Duodenal mucosa (tissue), 2 donors: ENCODE results near the gene HOXB8.

Source experiments
- H3K27ac ChIP-seq: one replicate; pipeline ENCODE4 v1.7.0; 2013; ENCODE audit warnings: low read depth, low read length
- H3K27me3 ChIP-seq, 2 donors: one replicate each; pipeline ENCODE4 v1.7.0; 2013; ENCODE audit warnings: low read length in 2 of 2, control low read depth in 1 of 2; ENCODE audit not compliant: insufficient read depth in 2 of 2, control insufficient read depth in 1 of 2
- H3K36me3 ChIP-seq, 2 donors: one replicate each; pipeline ENCODE4 v1.7.0; 2013; ENCODE audit warnings: low read length in 2 of 2, control low read depth in 1 of 2; ENCODE audit not compliant: insufficient read depth in 2 of 2, control insufficient read depth in 1 of 2
- H3K4me1 ChIP-seq, 2 donors: one replicate each; pipeline ENCODE4 v1.7.0; 2013; ENCODE audit warnings: low read length in 2 of 2, control low read depth in 1 of 2; ENCODE audit not compliant: insufficient read depth in 2 of 2, control insufficient read depth in 1 of 2
- H3K4me3 ChIP-seq, 2 donors: one replicate each; pipeline ENCODE4 v1.7.0; 2013; ENCODE audit warnings: low read length in 2 of 2, low read depth in 1 of 2
- H3K9ac ChIP-seq, 2 donors: one replicate each; pipeline ENCODE4 v1.7.0; 2013; ENCODE audit warnings: low read length in 2 of 2, low read depth in 1 of 2
- H3K9me3 ChIP-seq, 2 donors: one replicate each; pipeline ENCODE4 v1.7.0; 2013; ENCODE audit warnings: low read length in 2 of 2, control low read depth in 1 of 2; ENCODE audit not compliant: control insufficient read depth in 1 of 2

HOXB8 gene

DNA sequence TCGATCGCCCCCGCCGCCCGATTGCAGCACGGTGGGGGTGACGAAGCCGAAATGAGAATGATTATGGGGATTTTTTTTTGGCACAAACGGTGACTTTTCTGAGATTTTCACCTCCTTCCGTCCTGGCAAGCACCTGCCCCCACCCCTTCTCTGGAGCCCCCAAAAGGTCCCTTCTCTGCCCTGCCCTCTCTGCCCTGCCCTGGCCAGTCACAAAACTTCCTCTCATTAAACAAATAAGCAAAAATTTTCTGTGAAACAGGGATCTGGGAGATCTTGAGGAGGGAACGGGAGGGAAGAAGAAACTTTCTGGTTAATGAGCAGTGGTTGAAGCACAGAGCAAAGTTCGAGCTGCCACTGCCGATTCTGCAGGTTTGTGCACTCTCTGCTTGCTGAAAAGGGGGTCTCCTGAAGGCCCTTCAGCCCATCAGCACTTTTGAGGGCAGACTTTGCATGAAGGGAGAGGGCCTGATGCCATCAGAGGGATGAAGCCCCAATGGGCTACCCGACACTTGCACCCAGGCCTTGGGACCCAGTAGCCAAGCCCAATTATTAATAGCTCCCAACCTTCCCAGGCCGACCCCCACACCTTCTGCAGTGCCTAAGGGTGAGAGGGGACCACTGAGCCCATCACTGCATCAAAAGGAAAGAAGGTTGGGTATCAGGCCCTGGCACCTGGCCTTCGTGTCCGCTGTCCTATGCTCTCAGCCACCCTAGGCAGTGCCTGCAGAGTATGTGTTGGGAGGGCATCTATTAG is 1.0 kb upstream of the HOXB8 start:
- Histone ChIP-seq H3K27ac (no peak overlapping the region), H3K36me3 (no peaks in the 10 kb centered on the region), H3K9me3 (no peaks in the 10 kb centered on the region), H3K4me1 (peaks cover 6 to 18% of the 10 kb centered on the region in 2 donors), H3K27me3 (peaks cover 80 to 96% of the 10 kb centered on the region in 2 donors), H3K4me3 (no peak overlapping the region), H3K9ac (no peak overlapping the region)

DNA sequence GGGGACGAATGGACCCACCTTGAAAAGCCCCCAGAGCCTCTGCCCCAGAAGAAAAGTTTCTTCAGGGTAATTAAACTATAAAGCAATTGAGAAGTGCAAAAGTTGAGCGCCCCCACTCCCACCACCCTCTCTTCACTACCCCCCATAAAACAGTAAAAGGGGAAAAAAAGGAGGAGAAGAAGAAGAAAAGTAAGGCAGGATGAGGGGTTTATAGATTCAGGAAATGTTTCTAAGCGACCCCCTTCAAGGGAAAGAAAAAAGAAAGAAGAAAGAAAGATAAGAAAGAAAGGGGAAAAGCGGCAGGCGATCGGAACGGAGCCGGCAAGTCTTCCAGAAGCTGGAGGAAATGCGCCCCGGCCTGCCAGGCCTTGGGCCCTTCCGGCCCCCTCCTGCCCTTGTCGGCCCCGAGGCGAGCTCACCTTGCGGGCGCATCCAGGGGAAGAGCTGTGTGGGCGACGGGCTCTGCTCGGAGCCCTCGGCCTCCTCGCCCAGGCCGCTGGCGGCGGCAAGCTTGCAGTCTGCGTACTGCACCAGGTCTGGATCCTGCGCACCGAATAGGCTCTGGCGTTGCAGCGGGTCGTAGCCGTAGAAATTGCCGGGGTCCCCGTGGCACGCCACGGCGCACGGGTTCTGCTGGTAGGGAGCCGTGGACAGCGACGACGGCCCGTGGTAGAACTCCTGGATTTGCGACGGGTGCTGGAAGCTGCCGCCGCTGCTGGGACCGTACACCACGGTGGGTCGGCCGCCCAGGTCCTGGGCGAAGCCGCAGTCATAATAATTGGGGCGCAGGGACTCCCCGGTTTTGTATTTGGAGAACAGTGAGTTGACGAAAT is 1.0 kb downstream of the HOXB8 start:
- Histone ChIP-seq H3K4me1 (peaks cover 5 to 21% of the 10 kb centered on the region in 2 donors), H3K9me3 (no peaks in the 10 kb centered on the region), H3K27me3 (peaks cover 79 to 94% of the 10 kb centered on the region in 2 donors), H3K4me3 (no peak overlapping the region), H3K9ac (no peak overlapping the region), H3K27ac (no peak overlapping the region), H3K36me3 (no peaks in the 10 kb centered on the region)

DNA sequence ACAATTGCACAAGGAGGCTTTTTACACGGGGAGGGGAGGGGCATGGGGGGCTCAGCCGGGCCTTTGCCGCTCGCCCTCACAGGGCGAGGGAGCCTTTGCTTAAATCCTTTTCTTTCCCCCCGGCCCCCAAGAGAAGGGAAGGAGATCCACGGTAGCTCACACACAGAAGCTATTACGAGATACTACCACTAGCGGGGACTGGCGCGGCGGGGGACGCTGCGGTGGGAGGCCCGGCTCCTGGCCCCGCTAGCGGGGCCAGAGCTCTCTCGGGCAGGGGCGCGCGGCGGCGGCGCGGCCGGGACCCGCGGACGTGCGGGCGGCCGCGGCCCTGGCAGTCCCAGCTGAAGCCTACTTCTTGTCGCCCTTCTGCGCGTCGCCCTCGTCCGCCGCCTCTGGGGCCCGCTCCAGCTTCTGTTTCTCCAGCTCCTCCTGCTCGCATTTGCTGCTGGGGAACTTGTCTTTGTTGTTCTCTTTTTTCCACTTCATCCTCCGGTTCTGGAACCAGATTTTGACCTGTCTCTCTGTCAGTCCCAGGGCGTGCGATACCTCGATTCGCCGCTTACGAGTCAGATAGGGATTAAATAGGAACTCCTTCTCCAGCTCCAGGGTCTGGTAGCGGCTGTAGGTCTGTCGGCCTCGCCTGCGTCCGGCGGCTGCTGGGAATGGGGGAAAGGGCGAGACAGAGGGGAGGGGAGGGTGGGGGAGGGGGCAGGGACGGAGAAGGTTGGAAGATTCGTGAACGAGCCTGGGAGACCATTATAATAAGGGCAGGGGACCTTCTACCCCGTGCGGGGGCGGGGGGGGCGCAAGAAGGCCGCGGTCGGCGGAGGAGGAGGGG is 2.0 kb downstream of the HOXB8 start:
- no peak overlapping the region for H3K9ac ChIP-seq
- no peak overlapping the region for H3K27ac ChIP-seq

GRCh38 chr17:48612456-48612853 is 2.6 kb downstream of the HOXB8 start:
- Histone ChIP-seq H3K4me3 (peak overlapping the region in 1 of 2 donors; percentile 73), H3K9me3 (no peaks in the 10 kb centered on the region), H3K27me3 (peaks cover 75 to 90% of the 10 kb centered on the region in 2 donors), H3K4me1 (peaks cover 0 to 21% of the 10 kb centered on the region in 2 donors), H3K27ac (no peak overlapping the region), H3K36me3 (no peaks in the 10 kb centered on the region), H3K9ac (no peak overlapping the region)

More for the DNA sequence above, 2.0 kb downstream of the HOXB8 start:
- Histone ChIP-seq H3K9me3 (no peaks in the 10 kb centered on the region), H3K4me3 (peak overlapping the region in 1 of 2 donors; percentile 73), H3K36me3 (no peaks in the 10 kb centered on the region), H3K27me3 (peaks cover 77 to 92% of the 10 kb centered on the region in 2 donors), H3K4me1 (peaks cover 0 to 21% of the 10 kb centered on the region in 2 donors)

DNA sequence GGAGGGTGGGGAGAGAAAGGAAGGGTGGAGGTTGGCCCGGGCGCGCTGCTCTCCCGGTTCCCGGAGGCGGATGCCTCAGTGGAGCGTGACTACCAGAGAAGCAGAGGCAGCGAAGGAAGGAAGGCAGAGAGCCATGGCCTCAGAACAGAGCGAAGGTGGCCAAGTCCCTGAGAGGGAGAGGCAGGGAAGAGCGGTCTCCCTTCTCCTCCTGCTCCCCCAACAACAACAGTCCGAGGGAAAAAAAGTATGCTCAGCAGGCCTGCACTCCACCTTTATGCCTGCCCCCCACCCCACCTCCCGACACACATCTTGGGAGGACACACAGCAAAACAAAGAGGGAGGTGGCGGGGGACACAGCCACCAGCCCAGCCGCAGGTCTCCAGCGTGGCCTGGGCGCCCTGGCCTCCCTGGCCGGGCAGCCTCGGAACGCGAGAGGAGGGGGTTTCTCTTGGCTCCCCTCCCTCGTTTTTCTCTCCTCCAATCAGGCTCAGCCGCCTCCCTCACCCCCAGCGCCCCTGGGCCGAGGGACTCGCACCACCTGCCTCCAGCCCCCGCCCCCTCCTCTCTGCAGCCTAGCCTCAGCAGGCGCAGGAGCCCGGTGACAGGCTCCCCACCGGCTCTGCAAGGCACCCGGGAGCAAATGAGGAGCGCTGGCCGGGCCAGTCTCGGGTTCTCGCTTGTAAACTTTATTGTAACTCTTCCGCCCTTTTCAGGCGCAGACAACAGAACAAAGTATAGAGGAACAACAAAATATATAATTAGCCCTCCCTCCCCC is 3.2 kb downstream of the HOXB8 start:
- Histone ChIP-seq H3K36me3 (no peaks in the 10 kb centered on the region), H3K9me3 (no peaks in the 10 kb centered on the region), H3K4me3 (peak overlapping the region in 1 of 2 donors; percentile 73), H3K27ac (no peak overlapping the region), H3K4me1 (peaks cover 0 to 21% of the 10 kb centered on the region in 2 donors), H3K27me3 (peaks cover 73 to 90% of the 10 kb centered on the region in 2 donors), H3K9ac (no peak overlapping the region)

DNA sequence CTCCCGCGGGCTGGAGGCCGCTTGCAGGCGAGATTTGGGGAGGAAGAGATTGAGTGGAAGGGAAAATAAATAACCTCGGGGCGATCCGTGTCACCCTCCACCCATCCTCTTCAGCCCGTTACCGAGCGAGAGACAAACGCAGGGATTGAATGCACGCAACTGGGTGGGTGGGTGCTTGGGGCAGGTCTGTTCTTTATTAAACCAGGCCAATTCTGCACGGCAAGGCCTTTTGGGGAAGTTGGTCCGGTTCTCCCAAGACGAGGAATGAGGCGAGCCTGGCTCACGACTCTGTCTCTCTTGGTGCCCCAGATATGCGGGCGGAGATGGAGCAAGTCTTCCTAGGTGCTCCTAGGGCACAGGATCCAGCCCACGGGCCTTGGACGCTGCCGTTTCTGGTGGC is 3.9 kb downstream of the HOXB8 start:
- Histone ChIP-seq H3K4me3 (peak overlapping the region; percentile 68 to 73), H3K4me1 (peaks cover 0 to 21% of the 10 kb centered on the region in 2 donors), H3K9me3 (no peaks in the 10 kb centered on the region), H3K27ac (peak overlapping the region; percentile 56), H3K27me3 (peaks cover 73 to 90% of the 10 kb centered on the region in 2 donors), H3K9ac (peak overlapping the region; percentile 12 to 31), H3K36me3 (no peaks in the 10 kb centered on the region)

DNA sequence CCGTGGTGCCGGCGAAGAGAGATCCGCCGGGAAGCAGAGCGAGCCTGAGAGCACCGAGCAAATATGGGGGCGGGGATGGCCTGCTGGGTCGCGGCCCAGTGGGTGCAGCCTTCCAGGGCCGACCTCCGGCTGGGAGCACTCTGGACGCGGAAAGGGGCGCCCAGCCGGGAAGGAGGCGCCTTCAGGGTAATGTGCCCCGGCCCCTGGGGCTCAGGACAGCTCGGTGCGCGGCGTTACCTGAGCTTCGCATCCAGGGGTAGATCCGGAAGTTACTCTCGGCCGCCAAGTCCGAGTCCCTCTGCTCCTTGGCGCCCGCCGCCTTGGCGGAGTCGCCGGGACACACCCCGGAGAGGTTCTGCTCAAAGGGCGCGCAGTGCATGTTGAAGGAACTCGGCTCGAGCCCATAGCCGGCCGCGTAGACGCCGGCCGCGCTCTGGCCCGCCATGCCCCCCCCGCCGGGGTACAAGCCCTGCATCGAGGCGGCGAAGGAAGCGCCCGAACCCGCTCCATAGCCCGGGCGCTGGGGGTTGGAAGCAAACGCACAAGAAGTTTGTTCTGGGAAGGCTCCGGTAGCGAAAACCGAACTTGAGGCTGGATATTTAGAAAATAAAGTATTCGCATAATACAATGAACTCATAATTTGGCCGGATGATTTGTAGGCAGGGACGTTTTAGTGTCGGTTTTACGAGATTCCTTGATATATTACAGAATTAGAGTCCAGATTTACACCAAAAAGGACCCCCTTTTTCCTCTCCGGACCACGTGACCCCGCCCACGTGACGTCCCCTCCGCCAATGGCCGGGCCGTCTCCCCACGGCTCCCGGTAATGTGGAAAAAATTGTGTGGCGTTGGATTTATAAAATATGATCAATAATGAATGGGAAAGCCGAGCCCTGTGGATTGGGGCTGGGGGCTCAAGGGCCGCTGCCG is 4.5 kb downstream of the HOXB8 start, which contains the start of gene HOXB7:
HOXB7 (minus strand) TSS at position 736 of the 930 bp plus-strand sequence; CDS start at position 637, 99 bp downstream.
- Histone ChIP-seq H3K27me3 (peaks cover 71 to 90% of the 10 kb centered on the region in 2 donors), H3K27ac (peak within 1 kb of the TSS; percentile 60), H3K9ac (peak within 1 kb of the TSS; percentile 12 to 37)

DNA sequence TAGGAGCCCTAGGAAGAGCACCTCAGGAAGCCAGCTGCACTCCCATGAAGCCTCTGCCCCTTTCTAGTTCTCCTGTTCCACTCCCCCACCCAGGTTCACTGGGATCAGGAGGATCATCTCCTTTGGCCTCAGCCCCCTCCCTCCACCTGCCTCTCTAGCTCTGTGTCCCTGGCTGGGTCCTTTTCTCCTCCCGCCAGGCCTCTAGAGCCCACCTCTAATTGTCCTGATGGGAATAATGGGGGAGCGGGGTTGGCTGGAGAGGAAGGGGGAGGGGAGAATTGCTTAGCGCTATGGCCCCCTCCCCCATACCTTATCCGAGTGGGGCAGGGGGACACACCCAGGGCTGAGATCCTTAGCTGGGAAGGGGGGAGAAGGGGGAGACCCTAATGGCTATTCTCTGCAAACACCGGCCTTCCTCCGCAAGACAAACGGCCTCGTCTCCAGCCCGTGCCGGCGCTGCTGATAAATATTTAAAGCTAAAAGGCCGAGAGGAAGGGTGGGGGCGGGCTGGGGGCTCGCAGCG is 5.3 kb downstream of the HOXB8 start:
- H3K4me1 ChIP-seq, result peaks cover 0 to 21% of the 10 kb centered on the region in 2 donors
- H3K9me3 ChIP-seq, result no peaks in the 10 kb centered on the region
- no peak overlapping the region for H3K27ac ChIP-seq
- H3K36me3 ChIP-seq, result no peaks in the 10 kb centered on the region
- peak overlapping the region; percentile 68 to 73 for H3K4me3 ChIP-seq
- H3K9ac ChIP-seq, result no peak overlapping the region
- H3K27me3 ChIP-seq, result peaks cover 72 to 90% of the 10 kb centered on the region in 2 donors

More for the DNA sequence above, 4.5 kb downstream of the HOXB8 start, which contains the start of gene HOXB7:
- H3K9me3 ChIP-seq, result no peaks in the 10 kb centered on the region
- H3K4me3 ChIP-seq, result peak within 1 kb of the TSS; percentile 68 to 73
- H3K36me3 ChIP-seq, result no peaks in the 10 kb centered on the region
- H3K4me1 ChIP-seq, result peaks cover 0 to 21% of the 10 kb centered on the region in 2 donors
